Endothelial cell of umbilical vein (primary cell): Measurements from ENCODE around the gene ADM5.

Experiments
- CTCF ChIP-seq, 2 donors: IDR thresholded peaks; 1 replicate in 1 of 2; 2 replicates in 1 of 2; pipeline ENCODE4 v1.5.1; 2011; ENCODE audit warnings: low read length in 2 of 2, mild to moderate bottlenecking in 2 of 2, moderate library complexity in 2 of 2, control low read depth in 1 of 2, inconsistent platforms in 1 of 2, low read depth in 1 of 2; ENCODE audit not compliant: insufficient read depth in 1 of 2; ENCODE audit errors: extremely low read depth in 1 of 2
- EZH2 ChIP-seq: IDR thresholded peaks from 2 replicates; pipeline ENCODE4 v1.6.1; 2012; ENCODE audit warnings: borderline replicate concordance, low read depth, mild to moderate bottlenecking, moderate library complexity, low read length, inconsistent platforms; ENCODE audit not compliant: severe bottlenecking
- JUN ChIP-seq: IDR thresholded peaks from 2 replicates; pipeline ENCODE4 v1.6.1; 2011; ENCODE audit warnings: borderline replicate concordance, low read depth; ENCODE audit not compliant: insufficient read length, insufficient read depth
- MAX ChIP-seq: IDR thresholded peaks from 2 replicates; pipeline ENCODE4 v1.6.1; 2011; ENCODE audit not compliant: insufficient read depth, insufficient read length
- MYC ChIP-seq: IDR thresholded peaks from one replicate; pipeline ENCODE4 v1.6.1; 2011; ENCODE audit warnings: mild to moderate bottlenecking, low read depth, low read length
- POLR2A ChIP-seq: IDR thresholded peaks from 2 replicates; pipeline ENCODE4 v1.6.1; 2012; ENCODE audit warnings: low read depth, mild to moderate bottlenecking, control low read depth, low read length
- POLR2AphosphoS5 ChIP-seq: IDR thresholded peaks from 2 replicates; pipeline ENCODE4 v1.6.1; 2012; ENCODE audit warnings: low read depth, mild to moderate bottlenecking, control low read depth, low read length, moderate library complexity; ENCODE audit not compliant: insufficient read depth

DNA sequence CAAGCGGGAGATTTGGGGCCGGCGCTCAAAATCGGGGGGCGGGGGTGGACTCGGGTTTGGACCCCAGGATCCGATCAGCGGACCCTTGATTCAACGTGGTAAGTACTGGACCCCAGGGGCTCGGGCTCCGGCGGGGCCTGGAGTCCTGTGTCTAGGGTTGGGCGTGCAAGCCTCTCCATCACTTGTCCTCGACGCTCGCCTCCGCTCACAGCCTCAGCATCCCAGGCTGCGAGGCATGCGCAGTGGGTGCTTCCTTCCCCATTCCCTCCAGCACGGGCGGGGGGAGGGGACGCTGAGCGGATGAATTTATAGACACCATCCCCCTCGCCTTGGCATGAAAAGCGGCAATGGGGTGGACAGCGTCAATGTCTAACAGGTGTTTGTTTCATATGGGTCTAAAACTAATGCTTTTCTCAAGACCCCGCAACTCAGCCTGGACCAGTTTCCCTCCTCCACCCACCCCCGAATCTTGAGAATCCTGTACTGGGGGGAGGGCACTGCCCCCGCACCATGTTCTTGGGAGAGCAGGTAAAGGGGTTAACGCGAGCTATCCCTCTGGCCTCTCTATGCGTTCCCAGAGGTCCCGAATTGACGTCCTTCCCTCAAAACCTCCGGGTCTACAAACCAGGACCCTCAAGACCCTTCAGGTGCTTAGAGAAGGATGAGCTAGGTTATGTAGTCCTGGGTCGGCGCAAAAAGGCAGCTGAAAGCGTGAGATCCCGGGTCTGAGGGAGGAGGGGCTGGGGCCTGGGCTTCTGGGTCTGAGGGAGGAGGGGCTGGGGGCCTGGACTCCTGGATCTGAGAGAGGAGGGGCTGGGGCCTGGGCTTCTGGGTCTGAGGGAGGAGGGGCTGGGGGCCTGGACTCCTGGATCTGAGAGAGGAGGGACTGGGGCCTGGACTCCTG, 2.1 kb downstream of the ADM5 start:
- TF ChIP-seq POLR2AphosphoS5 (peak; percentile 34), CTCF (IDR thresholded peaks at IDR 0.05; ENCODE audit: extremely low read depth in 1 of 2, insufficient read depth in 1 of 2, low read depth in 1 of 2, low read length in 2 of 2) (no peak), JUN (no peak), POLR2A (peak; percentile 56), MAX (peak; percentile 25), EZH2 (no peak), MYC (no peak)
